K562 (cell line): ENCODE data around the gene C4orf17. TPM values are rescaled to one million over a fixed set of nuclear protein-coding genes. Genes with fewer than 3 reads are reported as not detected.

ENCODE experiments used
- ATAC-seq: fragments of 200-7000 bp; cut with Tn5 transposase; 3 replicates; pipeline ENCODE4 v1.9.1; 2020; ENCODE audit warnings: moderate library complexity
- BruUV-seq: library from RNA; stranded (reverse); fragments of 400-500 nt; replicated peaks from 2 replicates; lab custom pipeline; 2021; lab: Mats Ljungman, UMichigan
- CTCF ChIA-PET: fragments of 300-600 bp; formaldehyde crosslinking; extraction: SDS; loops from one replicate; lab custom pipeline; 2021; ENCODE audit warnings: low intra/inter-chr PET ratio; lab: Yijun Ruan, JAX
- POLR2A ChIA-PET: fragments of 300-600, 350-650 bp; sonication (Branson Sonifier 250); formaldehyde crosslinking; extraction: SDS; loops from one replicate; lab custom pipeline; 2021; ENCODE audit warnings: antibody characterized with exemption, inconsistent platforms; lab: Yijun Ruan, JAX
- DNase-seq, 4 experiments: peaks; one replicate each; pipeline versions ENCODE4 v3.0.0 to v3.0.0-alpha.2; 2011 to 2018; ENCODE audit warnings: low spot score in 3 of 4, mixed read lengths in 3 of 4; ENCODE audit errors: extremely low read depth in 1 of 4
- FAIRE-seq: peaks from 2 replicates; lab custom pipeline; 2011; peaks lifted over from hg19 to GRCh38; lab: Jason Lieb, UNC
- H2AFZ ChIP-seq: 2 replicates; pipeline ENCODE4 v1.6.0; 2011; ENCODE audit warnings: low read depth, low read length, control low read depth, inconsistent platforms
- H3K27ac ChIP-seq: fragments of 200-600 bp; 3 replicates; pipeline ENCODE4 v1.8.0; 2011; ENCODE audit warnings: low read depth, mild to moderate bottlenecking, control low read depth, inconsistent platforms, low read length, moderate library complexity, mixed read lengths; ENCODE audit errors: extremely low read depth
- H3K27me3 ChIP-seq, 2 experiments: fragments of 300-600 bp in 1 of 2; 2 replicates in 1 of 2; 3 replicates in 1 of 2; pipeline versions ENCODE4 v1.6.0 to v1.8.0; 2011; ENCODE audit warnings: inconsistent platforms in 2 of 2, low read length in 2 of 2, mild to moderate bottlenecking in 1 of 2, mixed read lengths in 1 of 2, moderate library complexity in 1 of 2; ENCODE audit not compliant: control insufficient read depth in 2 of 2, insufficient read depth in 2 of 2
- H3K36me3 ChIP-seq: fragments of 300-600 bp; 3 replicates; pipeline ENCODE4 v1.8.0; 2011; ENCODE audit warnings: mild to moderate bottlenecking, low read length, inconsistent platforms; ENCODE audit not compliant: control insufficient read depth, insufficient read depth
- H3K4me1 ChIP-seq, 2 experiments: fragments of 200-600 bp in 1 of 2; replicated peaks in 1 of 2; 2 replicates in 1 of 2; 3 replicates in 1 of 2; pipeline versions ENCODE4 v1.5.1 to v1.8.0; 2011; ENCODE audit warnings: inconsistent platforms in 2 of 2, low read length in 2 of 2, mild to moderate bottlenecking in 1 of 2, mixed read lengths in 1 of 2, moderate library complexity in 1 of 2; ENCODE audit not compliant: control insufficient read depth in 2 of 2, insufficient read depth in 2 of 2
- H3K4me2 ChIP-seq: 2 replicates; pipeline ENCODE4 v1.6.1; 2011; ENCODE audit warnings: low read length, control low read depth, inconsistent platforms, mixed read lengths; ENCODE audit not compliant: insufficient read depth
- H3K4me3 ChIP-seq: fragments of 200-600 bp; sonication (generic), shearing (Covaris generic); 2 replicates; pipeline ENCODE4 v1.5.1; 2016; ENCODE audit warnings: control low read depth, inconsistent platforms
- H3K79me2 ChIP-seq: fragments of 200-600 bp; 3 replicates; pipeline ENCODE4 v1.8.0; 2011; ENCODE audit warnings: low read length, inconsistent platforms; ENCODE audit not compliant: control insufficient read depth, insufficient read depth
- H3K9ac ChIP-seq, 2 experiments: 2 replicates each; pipeline versions ENCODE4 v1.6.0 to v1.6.1; 2011; ENCODE audit warnings: low read depth in 2 of 2, low read length in 2 of 2, control low read depth in 1 of 2, inconsistent platforms in 1 of 2, mild to moderate bottlenecking in 1 of 2, mixed read lengths in 1 of 2; ENCODE audit not compliant: insufficient read depth in 1 of 2
- H3K9me1 ChIP-seq: one replicate; pipeline ENCODE4 v1.6.0; 2011; ENCODE audit warnings: inconsistent platforms, mild to moderate bottlenecking, low read length, moderate library complexity; ENCODE audit not compliant: control insufficient read depth, insufficient read depth
- H3K9me3 ChIP-seq: replicated peaks from 2 replicates; pipeline ENCODE4 v1.5.1; 2011; ENCODE audit warnings: low read depth, low read length, inconsistent platforms; ENCODE audit not compliant: control insufficient read depth, insufficient read depth
- H4K20me1 ChIP-seq: replicated peaks from 2 replicates; pipeline ENCODE4 v1.6.1; 2011; ENCODE audit warnings: low read length, inconsistent platforms, mixed read lengths; ENCODE audit not compliant: control insufficient read depth, insufficient read depth
- DEAF1 ChIP-seq: fragments of 450-650 bp; formaldehyde crosslinking; IDR thresholded peaks from 2 replicates; pipeline ENCODE4 v1.4.0; 2020; ENCODE audit warnings: mild to moderate bottlenecking, moderate library complexity
- E2F1 ChIP-seq: sonication (generic); formaldehyde crosslinking; IDR thresholded peaks from 2 replicates; pipeline ENCODE4 v1.8.1; 2023; ENCODE audit warnings: mild to moderate bottlenecking, missing genetic modification reagents, moderate library complexity
- ZNF699 ChIP-seq: fragments of 250-450 bp; sonication (Bioruptor Pico); IDR thresholded peaks from 2 replicates; pipeline ENCODE4 v1.8.0; 2021; ENCODE audit warnings: mild to moderate bottlenecking, moderate library complexity; ENCODE audit not compliant: insufficient replicate concordance
- WGBS: fragments of 100-300 bp; shearing (Covaris generic); methylation state at CpG from one replicate; pipeline ENCODE4 v1.1.6; 2016; ENCODE audit warnings: low coverage, mixed read lengths; ENCODE audit not compliant: insufficient coverage; ENCODE audit errors: missing lambda C conversion rate; 5-methylcytosine and 5-hydroxymethylcytosine counted together
- in situ Hi-C: fragments of 300-500 bp; cut with MboI; formaldehyde crosslinking; loops from 4 replicates; pipeline ENCODE4 v1.15.0; 2018; ENCODE audit warnings: inconsistent platforms, mixed read lengths
- intact Hi-C: fragments of 100-400 bp; cut with micrococcal nuclease; formaldehyde crosslinking; loops from 2 replicates; pipeline ENCODE4 v1.14.2; 2022
- polyA plus RNA-seq, 8 experiments: library from polyadenylated mRNA; depleted of rRNA in 4 of 8; stranded (reverse) in 5 of 8; unstranded in 3 of 8; fragments of >200 nt; fragmentation: Nextera tagmentation in 2 of 8; fragmentation: Illumina TruSeq in 1 of 8; extraction: Ambion mirVana in 2 of 8; extraction: Trizol in 1 of 8; gene quantifications; 2 replicates each; pipeline versions ENCODE4 v1.2.1 to v1.2.3, GENCODE V29; 2011 to 2014; ENCODE audit warnings: inconsistent platforms in 1 of 8, missing spikeins in 1 of 8
- total RNA-seq, 7 experiments: library from RNA; depleted of rRNA in 6 of 7; stranded (reverse); fragments of >200 nt in 6 of 7; fragmentation: Illumina TruSeq in 2 of 7; extraction: Trizol in 2 of 7; gene quantifications; 2 replicates each; pipeline versions ENCODE4 v1.2.1 to v1.2.3, GENCODE V29; 2011 to 2021; ENCODE audit warnings: low replicate concordance in 1 of 7

Gene C4orf17
- total and polyA plus RNA-seq, 9 of the 15 experiments (the other 6 are each of a cell fraction or from before 2014, with no cell fraction given), result not detected

- ChIA-PET CTCF (no interaction called here), POLR2A (no interaction called here)
- WGBS, result 0% methylated on average over 2 of the region's 2 CpGs
- Histone ChIP-seq H3K9me1 (no peaks in the 10 kb centered on the region), H3K4me1 (no peaks in the 10 kb centered on the region), H3K9ac (no peak overlapping the region)
- FAIRE-seq, result no peak
- intact Hi-C loops, result no loop called here
- no TSS peak for BruUV-seq
- ATAC-seq, result no peak
- TF ChIP-seq ZNF699 (no peak), DEAF1 (CRISPR knock-in tag) (no peak), E2F1 (CRISPR knock-in tag) (no peak)
- TF ChIP-seq, all 486 proteins: peak for 0
- no peak overlapping the region for H3K27ac ChIP-seq
- DNase-seq, result no peak
- no peaks in the 10 kb centered on the region for H4K20me1 ChIP-seq
- in situ Hi-C loops, result no loop called here
- no peaks in the 10 kb centered on the region; a peak in 1 of 5 replicates for H3K27me3 ChIP-seq
- no peak overlapping the region for H2AFZ ChIP-seq
- H3K9me3 ChIP-seq, result no peaks in the 10 kb centered on the region
- H3K4me2 ChIP-seq, result no peak overlapping the region
- no peaks in the 10 kb centered on the region for H3K36me3 ChIP-seq
- no peaks in the 10 kb centered on the region for H3K79me2 ChIP-seq
- no peak overlapping the region for H3K4me3 ChIP-seq
Measured at GRCh38 chr4:99586322-99586721, 75.5 kb downstream of the C4orf17 start.
